Colonic mucosa (tissue), 4 donors: Measurements from ENCODE around the gene GMNC. TPM values are rescaled to one million over a fixed set of nuclear protein-coding genes. Genes with fewer than 3 reads are reported as not detected.

Experiments used
- DNase-seq: peaks from one replicate; pipeline ENCODE4 v3.0.0-alpha.2; 2020
- H3K27ac ChIP-seq: fragments of 200-600 bp; one replicate; pipeline ENCODE4 v1.8.0; 2021
- H3K27me3 ChIP-seq: fragments of 200-600 bp; one replicate; pipeline ENCODE4 v1.8.0; 2021
- H3K36me3 ChIP-seq: fragments of 200-600 bp; one replicate; pipeline ENCODE4 v1.8.0; 2021
- H3K4me1 ChIP-seq: fragments of 200-600 bp; one replicate; pipeline ENCODE4 v1.8.0; 2021; ENCODE audit warnings: mild to moderate bottlenecking
- H3K4me3 ChIP-seq: fragments of 200-600 bp; one replicate; pipeline ENCODE4 v1.8.0; 2021
- H3K9ac ChIP-seq, 2 donors: one replicate each; pipeline ENCODE4 v1.7.0; 2013; ENCODE audit warnings: control low read depth in 2 of 2, low read depth in 2 of 2, low read length in 2 of 2
- H3K9me3 ChIP-seq: fragments of 200-600 bp; one replicate; pipeline ENCODE4 v1.8.0; 2021
- CTCF ChIP-seq: fragments of 200-600 bp; IDR thresholded peaks from one replicate; pipeline ENCODE4 v1.8.0; 2022; ENCODE audit warnings: antibody characterized with exemption, mild to moderate bottlenecking
- intact Hi-C: fragments of 100-400 bp; cut with DNase I; formaldehyde crosslinking; loops from one replicate; pipeline ENCODE4 v1.14.1; 2022
- total RNA-seq, 2 donors: library from RNA; stranded (reverse); fragmentation: NEBNext Ultra II Directional in 1 of 2; extraction: Animal tissue kit (Norgen Biotek cat#: 25700) in 1 of 2; gene quantifications; one replicate each; pipeline ENCODE4 v1.2.1, GENCODE V29; 2021
- donor health status: healthy.
- donor health status: DM: no; HTN: no; CAD: no.
- donor health status: DM: no; HTN: no; CAD: no.

GMNC gene, protein sequence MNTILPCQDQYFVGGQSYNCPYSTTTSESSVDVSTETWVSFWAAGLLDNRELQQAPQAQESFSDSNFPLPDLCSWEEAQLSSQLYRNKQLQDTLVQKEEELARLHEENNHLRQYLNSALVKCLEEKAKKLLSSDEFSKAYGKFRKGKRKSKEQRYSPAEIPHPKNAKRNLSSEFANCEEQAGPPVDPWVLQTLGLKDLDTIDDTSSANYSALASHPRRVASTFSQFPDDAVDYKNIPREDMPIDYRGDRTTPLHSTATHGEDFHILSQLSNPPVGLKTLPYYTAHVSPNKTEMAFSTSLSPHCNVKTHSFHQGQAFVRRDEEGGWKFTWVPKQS
- not detected for total RNA-seq

GRCh38 chr3:190862209-190863118, at the start of gene GMNC:
TSS of gene GMNC (minus strand) at chr3:190862694. CDS start at chr3:190862615, 79 bp downstream.
- intact Hi-C loops = no loop called here
- Histone ChIP-seq H3K36me3 (no peaks in the 10 kb centered on the region), H3K4me1 (no peaks in the 10 kb centered on the region), H3K27me3 (no peaks in the 10 kb centered on the region), H3K9ac (peak within 1 kb of the TSS in 1 of 2 donors; percentile 64), H3K27ac (no peak within 1 kb of the TSS), H3K4me3 (peak within 1 kb of the TSS; percentile 76), H3K9me3 (no peaks in the 10 kb centered on the region)
- DNase-seq = peak; percentile 82
- TF ChIP-seq CTCF = no peak

DNA sequence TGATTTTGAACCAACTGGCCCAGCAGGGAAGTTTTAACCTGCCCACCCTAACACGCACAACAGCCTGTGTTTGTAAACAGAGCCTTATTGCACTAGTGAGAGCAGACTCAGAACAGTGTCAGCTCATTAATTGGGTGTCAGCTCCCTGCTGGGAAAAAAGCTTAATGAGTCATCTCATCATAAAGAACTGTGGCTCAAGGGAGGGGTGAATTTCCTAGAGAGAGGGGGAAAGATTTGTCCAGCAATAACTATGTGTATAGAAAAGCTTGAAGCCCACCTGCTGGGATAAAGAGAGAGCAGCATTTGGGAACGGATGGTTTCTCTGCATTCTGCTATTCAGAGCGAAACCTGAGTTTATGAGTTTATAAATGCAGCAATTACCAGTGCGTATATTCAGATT, 48.9 kb upstream of the GMNC start:
- no peak for DNase-seq
- H3K27ac ChIP-seq = no peak overlapping the region
- intact Hi-C loops = no loop called here

DNA sequence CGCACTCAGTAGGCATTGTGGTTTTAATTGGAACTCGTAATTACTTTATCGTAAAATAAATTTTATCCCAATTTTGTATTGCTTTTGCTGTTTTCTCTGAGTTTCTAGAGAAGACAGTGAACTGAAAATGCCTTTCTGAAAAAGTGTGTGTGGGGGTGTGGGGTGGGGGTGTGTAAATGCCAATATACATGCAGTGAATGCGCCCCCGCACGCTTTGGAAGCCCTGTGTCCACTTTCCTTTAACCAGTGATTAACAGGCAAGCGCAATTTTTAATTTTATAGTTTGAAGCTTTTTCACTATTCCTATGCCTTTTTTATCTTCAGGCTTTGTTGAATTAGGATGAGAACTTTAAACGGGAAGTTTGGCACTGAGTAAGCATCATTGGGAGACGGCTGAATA, 47.4 kb upstream of the GMNC start:
- no peak for TF ChIP-seq CTCF
- DNase-seq = no peak
- intact Hi-C loops = no loop called here

More for the DNA sequence above, 48.9 kb upstream of the GMNC start:
- no peaks in the 10 kb centered on the region for H3K4me1 ChIP-seq
- H3K27me3 ChIP-seq = no peaks in the 10 kb centered on the region
- H3K36me3 ChIP-seq = no peaks in the 10 kb centered on the region
- no peak for TF ChIP-seq CTCF
- no peaks in the 10 kb centered on the region for H3K9me3 ChIP-seq
- no peak overlapping the region for H3K4me3 ChIP-seq
- H3K9ac ChIP-seq = no peak overlapping the region

GRCh38 chr3:190903156-190903555, 40.7 kb upstream of the GMNC start:
- no peak for TF ChIP-seq CTCF
- intact Hi-C loops = no loop called here
- H3K9me3 ChIP-seq = no peaks in the 10 kb centered on the region

More for the DNA sequence above, 47.4 kb upstream of the GMNC start:
- no peak overlapping the region for H3K9ac ChIP-seq
- no peaks in the 10 kb centered on the region for H3K36me3 ChIP-seq
- H3K27me3 ChIP-seq = no peaks in the 10 kb centered on the region
- no peaks in the 10 kb centered on the region for H3K4me1 ChIP-seq
- no peak overlapping the region for H3K27ac ChIP-seq
- no peaks in the 10 kb centered on the region for H3K9me3 ChIP-seq
- no peak overlapping the region for H3K4me3 ChIP-seq

GRCh38 chr3:190902292-190902691, 39.8 kb upstream of the GMNC start:
- intact Hi-C loops = no loop called here
- H3K27me3 ChIP-seq = no peaks in the 10 kb centered on the region
- no peak overlapping the region for H3K9ac ChIP-seq
- H3K27ac ChIP-seq = no peak overlapping the region
- TF ChIP-seq CTCF = no peak
- no peak overlapping the region for H3K4me3 ChIP-seq
- H3K4me1 ChIP-seq = no peaks in the 10 kb centered on the region
- H3K36me3 ChIP-seq = no peaks in the 10 kb centered on the region
- no peak for DNase-seq
- H3K9me3 ChIP-seq = no peaks in the 10 kb centered on the region

More at GRCh38 chr3:190903156-190903555, 40.7 kb upstream of the GMNC start:
- no peaks in the 10 kb centered on the region for H3K4me1 ChIP-seq
- DNase-seq = no peak
- no peak overlapping the region for H3K4me3 ChIP-seq
- H3K27ac ChIP-seq = no peak overlapping the region
- H3K36me3 ChIP-seq = no peaks in the 10 kb centered on the region
- H3K27me3 ChIP-seq = no peaks in the 10 kb centered on the region
- H3K9ac ChIP-seq = no peak overlapping the region
